Adrenal gland (tissue), 12 donors: Measurements from ENCODE around the gene RNF207. TPM values are rescaled to one million over a fixed set of nuclear protein-coding genes. Genes with fewer than 3 reads are reported as not detected.
A peak's percentile ranks its signal among the peaks of the same experiment; 100 is the strongest.

Experiments
- DNase-seq, 7 donors: peaks; one replicate each; pipeline ENCODE4 v3.0.0-alpha.2; 2019 to 2020
- H3K27ac ChIP-seq, 5 donors: fragments of 200-600 bp; sonication (generic) in 4 of 5; 1 replicate in 3 of 5; 2 replicates in 2 of 5; pipeline versions ENCODE4 v1.5.1 to v1.8.0; 2016 to 2020; ENCODE audit warnings: mild to moderate bottlenecking in 1 of 5
- H3K27me3 ChIP-seq: fragments of 200-600 bp; 2 replicates; pipeline ENCODE4 v1.8.0; 2021
- H3K36me3 ChIP-seq, 2 donors: fragments of 200-600 bp; replicated peaks in 1 of 2; 1 replicate in 1 of 2; 2 replicates in 1 of 2; pipeline versions ENCODE4 v1.5.1 to v1.8.0; 2018 to 2022
- H3K4me1 ChIP-seq, 2 donors: fragments of 200-600 bp; replicated peaks in 1 of 2; 1 replicate in 1 of 2; 2 replicates in 1 of 2; pipeline versions ENCODE4 v1.5.1 to v1.8.0; 2018 to 2021
- H3K4me3 ChIP-seq, 4 donors: fragments of 200-600 bp; sonication (generic) in 3 of 4; one replicate each; pipeline ENCODE4 v1.5.1; 2016 to 2018
- H3K9me3 ChIP-seq, 3 donors: fragments of 200-600 bp; sonication (generic) in 1 of 3; replicated peaks in 1 of 3; 1 replicate in 2 of 3; 2 replicates in 1 of 3; pipeline versions ENCODE4 v1.5.1 to v1.8.0; 2016 to 2021
- POLR2A ChIP-seq, 2 donors: fragments of 450-650 bp; IDR thresholded peaks; one replicate each; pipeline ENCODE4 v1.6.1; 2017; ENCODE audit warnings: antibody characterized with exemption in 2 of 2, mild to moderate bottlenecking in 2 of 2, moderate library complexity in 1 of 2
- WGBS, 4 donors: extraction: QIAGEN DNeasy Blood & Tissue Kit in 2 of 4; methylation state at CpG; one replicate each; pipeline versions ENCODE4 v1.1.5 to v1.1.7; 2013 to 2017; 5-methylcytosine and 5-hydroxymethylcytosine counted together
- intact Hi-C, 2 donors: fragments of 100-400 bp; cut with DNase I; formaldehyde crosslinking; loops; one replicate each; pipeline versions ENCODE4 v1.14.1 to v1.15.0; 2022 to 2023
- polyA plus RNA-seq, 3 donors: library from polyadenylated mRNA; stranded (reverse); fragments of 200-250 nt in 2 of 3; fragments of 350-450 nt in 1 of 3; fragmentation: Illumina TruSeq in 1 of 3; extraction: RNeasy Lipid Tissue Mini Kit (QIAGEN cat#74804) in 1 of 3; gene quantifications; one replicate each; pipeline ENCODE4 v1.2.3, GENCODE V29; 2013 to 2014
- total RNA-seq, 9 donors: library from RNA; depleted of rRNA in 4 of 9; stranded (reverse); fragments of >200 nt in 4 of 9; fragments of 120-200 nt in 1 of 9; fragmentation: NEBNext Ultra II Directional in 1 of 9; extraction: Animal tissue kit (Norgen Biotek cat#: 25700) in 1 of 9; gene quantifications; one replicate each; pipeline versions ENCODE4 v1.1.0 to v1.2.4, GENCODE V29; 2013 to 2023
- TF ChIP-seq, protein P1 (sequence below), 6 experiments: fragments of 450-650 bp in 4 of 6; fragments of 200-600 bp in 2 of 6; sonication (generic) in 1 of 6; IDR thresholded peaks; 1 replicate in 5 of 6; 2 replicates in 1 of 6; pipeline versions ENCODE4 v1.5.1 to v1.8.0; 2016 to 2021; ENCODE audit warnings: antibody characterized with exemption in 6 of 6, mild to moderate bottlenecking in 2 of 6, moderate library complexity in 1 of 6
- donor health status: healthy with polysubstance abuse.
- donor health status: Bipolar disorder and iron deficiency.
- donor health status: DM: yes; HTN: yes; CAD: no.
- donor health status: DM: no; HTN: no; CAD: no.
- donor health status: DM: no; HTN: no; CAD: no.
- donor health status: DM: yes; HTN: yes; CAD: no.

RNF207 gene
- total and polyA plus RNA-seq, 12 donors, result 2.2 to 47.4 (median 11.3) TPM

DNA sequence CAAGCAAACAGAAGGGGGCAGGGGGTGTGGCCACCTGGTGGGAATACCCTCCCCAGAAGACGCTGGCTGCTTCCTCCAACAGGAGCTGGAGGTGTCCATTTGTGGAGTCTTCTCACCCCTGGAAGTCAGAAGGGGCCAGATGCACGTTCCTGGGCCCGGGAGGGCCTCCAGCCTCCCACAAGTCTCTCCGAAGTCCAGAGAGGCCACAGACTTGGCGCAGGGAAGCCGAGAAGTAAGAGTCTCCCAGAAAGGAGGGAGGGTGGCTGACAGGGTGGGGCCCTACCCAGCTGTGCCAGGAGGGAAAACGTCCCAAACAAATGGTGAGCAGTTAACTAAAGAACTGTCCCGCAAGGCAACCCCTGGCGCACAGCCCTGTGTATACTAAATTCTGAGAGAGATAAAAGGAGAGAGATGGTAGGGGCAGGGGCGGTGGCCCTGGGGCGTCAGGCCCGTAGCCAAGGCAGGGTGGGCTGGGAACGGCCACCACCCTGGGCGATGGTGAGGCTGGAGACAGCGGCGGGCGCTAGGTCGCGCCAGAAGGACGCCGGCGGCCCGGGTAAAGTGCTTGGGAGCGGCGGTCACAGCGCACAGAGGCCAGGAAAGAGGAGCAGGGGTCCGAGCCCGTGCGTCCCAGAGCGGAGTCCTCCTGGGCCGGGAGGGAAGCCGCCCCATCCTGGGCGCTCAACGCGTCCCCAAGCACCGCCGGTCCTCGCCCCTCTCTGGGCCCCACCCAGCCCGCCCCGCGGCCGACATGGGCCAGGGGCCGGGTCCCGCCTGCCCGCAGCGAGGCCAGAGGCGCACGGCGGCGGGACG, 27.0 kb upstream of the RNF207 start:
- Histone ChIP-seq H3K36me3 (no peaks in the 10 kb centered on the region), H3K9me3 (no peaks in the 10 kb centered on the region), H3K4me1 (peaks cover 0 to 8% of the 10 kb centered on the region in 2 donors), H3K4me3 (no peak overlapping the region), H3K27ac (no peak overlapping the region), H3K27me3 (peaks cover 41% of the 10 kb centered on the region)
- no peak for DNase-seq
- 0 to 10% (median 4%) methylated on average over 10 to 50 of the region's 51 CpGs for WGBS, 4 donors
- TF ChIP-seq, protein P1, sequence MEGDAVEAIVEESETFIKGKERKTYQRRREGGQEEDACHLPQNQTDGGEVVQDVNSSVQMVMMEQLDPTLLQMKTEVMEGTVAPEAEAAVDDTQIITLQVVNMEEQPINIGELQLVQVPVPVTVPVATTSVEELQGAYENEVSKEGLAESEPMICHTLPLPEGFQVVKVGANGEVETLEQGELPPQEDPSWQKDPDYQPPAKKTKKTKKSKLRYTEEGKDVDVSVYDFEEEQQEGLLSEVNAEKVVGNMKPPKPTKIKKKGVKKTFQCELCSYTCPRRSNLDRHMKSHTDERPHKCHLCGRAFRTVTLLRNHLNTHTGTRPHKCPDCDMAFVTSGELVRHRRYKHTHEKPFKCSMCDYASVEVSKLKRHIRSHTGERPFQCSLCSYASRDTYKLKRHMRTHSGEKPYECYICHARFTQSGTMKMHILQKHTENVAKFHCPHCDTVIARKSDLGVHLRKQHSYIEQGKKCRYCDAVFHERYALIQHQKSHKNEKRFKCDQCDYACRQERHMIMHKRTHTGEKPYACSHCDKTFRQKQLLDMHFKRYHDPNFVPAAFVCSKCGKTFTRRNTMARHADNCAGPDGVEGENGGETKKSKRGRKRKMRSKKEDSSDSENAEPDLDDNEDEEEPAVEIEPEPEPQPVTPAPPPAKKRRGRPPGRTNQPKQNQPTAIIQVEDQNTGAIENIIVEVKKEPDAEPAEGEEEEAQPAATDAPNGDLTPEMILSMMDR (IDR thresholded peaks at IDR 0.05), result no peak
- no peak for TF ChIP-seq POLR2A (IDR thresholded peaks at IDR 0.05)
- intact Hi-C loops, result loop anchor here (10.0 kb wide), 1 partner anchor 124 kb away; no protein-coding TSS in a partner anchor

DNA sequence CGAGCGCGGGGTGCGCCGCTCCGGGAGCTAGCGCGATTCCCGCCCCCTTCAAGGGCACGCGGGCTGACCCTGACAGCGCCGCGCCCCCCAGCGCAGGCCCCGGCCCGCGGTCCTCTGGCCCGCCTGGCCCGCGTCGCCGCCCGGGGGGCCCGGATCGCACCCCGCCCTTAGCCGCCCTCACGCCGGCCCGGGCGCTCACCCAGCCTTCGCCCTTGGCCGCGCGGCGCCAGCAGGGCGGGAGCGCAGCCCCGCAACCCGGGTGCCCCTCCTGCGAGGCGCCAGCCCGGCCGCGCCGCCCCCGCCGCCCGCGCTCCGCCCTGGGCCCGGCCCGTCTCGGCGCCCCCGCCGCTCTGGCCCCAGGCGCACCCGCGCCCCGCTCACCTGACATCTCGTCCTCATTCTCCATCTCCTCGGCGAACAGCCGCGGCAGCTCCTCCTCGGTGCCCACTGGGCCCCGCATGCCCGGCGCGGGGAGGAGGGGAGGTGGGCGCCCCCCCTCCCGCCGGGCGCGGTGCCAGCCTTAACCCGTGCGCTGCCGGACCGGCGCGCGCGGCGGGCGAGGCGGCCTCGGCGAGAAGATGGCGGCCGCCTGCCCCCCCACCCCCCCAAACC, 26.2 kb upstream of the RNF207 start:
- TF ChIP-seq, protein P1 (IDR thresholded peaks at IDR 0.05), result no peak
- TF ChIP-seq POLR2A (IDR thresholded peaks at IDR 0.05), result no peak
- peak overlapping the region in 1 of 5 donors; percentile 41 for H3K27ac ChIP-seq
- 0 to 3% (median 1%) methylated on average over 6 to 86 of the region's 92 CpGs for WGBS, 4 donors
- no peak for DNase-seq
- H3K36me3 ChIP-seq, result no peaks in the 10 kb centered on the region
- H3K4me1 ChIP-seq, result peaks cover 0 to 8% of the 10 kb centered on the region in 2 donors
- intact Hi-C loops, result loop anchor here (10.0 kb wide), 1 partner anchor 125 kb away; no protein-coding TSS in a partner anchor
- H3K4me3 ChIP-seq, result peak overlapping the region in 1 of 4 donors; percentile 26
- H3K27me3 ChIP-seq, result peaks cover 41% of the 10 kb centered on the region
- no peaks in the 10 kb centered on the region for H3K9me3 ChIP-seq

DNA sequence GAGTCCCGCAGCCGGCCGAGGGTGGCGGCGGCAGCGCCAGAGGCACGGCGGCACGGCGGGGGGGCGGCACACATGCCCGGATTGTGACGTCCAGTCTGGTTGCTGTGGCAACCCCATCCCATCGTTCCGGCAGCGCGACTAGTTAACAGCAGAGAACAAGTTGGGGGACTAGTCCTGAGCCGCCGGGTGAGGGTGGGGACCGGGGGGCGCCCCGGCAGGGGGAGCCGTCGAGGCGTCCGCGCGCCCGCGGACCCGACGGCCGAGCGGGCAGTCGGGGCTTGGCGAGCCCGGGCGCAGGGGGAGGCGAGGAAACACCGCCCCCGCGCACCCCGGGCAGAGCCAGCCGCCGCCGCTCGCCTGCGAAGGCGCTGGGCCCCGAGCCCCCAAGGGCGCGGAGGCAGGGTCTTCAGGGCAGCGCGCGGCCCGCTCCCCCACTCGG, 25.6 kb upstream of the RNF207 start, which contains the start of gene CHD5:
CHD5 (minus strand) TSS at position 54 of the 439 bp plus-strand sequence. CDS start 298 bp downstream, outside the sequence.
- intact Hi-C loops, result no loop called here
- peak in 1 of 7 donors; percentile 76 for DNase-seq
- peaks cover 0 to 8% of the 10 kb centered on the region in 2 donors for H3K4me1 ChIP-seq
- TF ChIP-seq, protein P1 (IDR thresholded peaks at IDR 0.05), result peak in 1 of 6 experiments; percentile 6
- TF ChIP-seq POLR2A (IDR thresholded peaks at IDR 0.05), result no peak
- H3K36me3 ChIP-seq, result peaks cover 0 to 3% of the 10 kb centered on the region in 2 donors
- peak within 1 kb of the TSS in 1 of 5 donors; percentile 41 for H3K27ac ChIP-seq
- 1 to 8% (median 2%) methylated on average over 8 to 57 of the region's 57 CpGs; no CpG with 5 or more reads in 1 of the 4 donors for WGBS, 4 donors
- H3K27me3 ChIP-seq, result peaks cover 41% of the 10 kb centered on the region
- H3K4me3 ChIP-seq, result peak within 1 kb of the TSS in 1 of 4 donors; percentile 26
- no peaks in the 10 kb centered on the region for H3K9me3 ChIP-seq

DNA sequence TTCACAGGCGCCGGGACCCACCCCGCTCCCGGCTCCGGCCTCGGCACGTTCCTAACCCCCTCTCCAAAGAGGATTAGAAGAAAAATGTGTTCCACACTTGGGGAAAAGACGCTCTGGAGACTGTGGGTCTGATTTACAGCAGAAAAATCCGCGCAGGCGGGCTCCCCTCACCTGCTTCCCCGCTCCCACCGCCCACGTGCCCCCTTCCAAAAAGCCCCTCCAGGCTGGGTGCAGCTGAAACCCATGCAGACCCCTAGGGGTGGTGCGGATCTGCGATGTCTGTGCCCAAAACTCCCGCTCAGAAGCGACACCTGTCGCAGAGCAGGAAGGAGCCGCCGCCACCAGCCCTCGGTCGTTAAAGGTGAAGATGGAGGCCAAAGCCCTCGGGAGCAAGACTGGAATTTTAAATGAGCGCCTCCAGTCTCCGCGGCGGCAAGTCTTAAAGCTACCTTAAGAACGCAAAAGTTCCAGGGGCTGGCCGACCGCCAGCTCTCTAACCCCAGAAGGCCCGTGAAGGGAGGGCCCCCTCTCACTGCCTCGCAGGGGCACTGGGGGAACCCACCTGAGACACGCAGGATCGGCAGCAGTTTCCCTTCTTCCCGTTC, 25.1 kb upstream of the RNF207 start:
- Histone ChIP-seq H3K27ac (peak overlapping the region in 1 of 5 donors; percentile 41), H3K36me3 (peaks cover 0 to 9% of the 10 kb centered on the region in 2 donors), H3K4me1 (peaks cover 0 to 8% of the 10 kb centered on the region in 2 donors), H3K9me3 (no peaks in the 10 kb centered on the region), H3K27me3 (peaks cover 41% of the 10 kb centered on the region), H3K4me3 (no peak overlapping the region)
- intact Hi-C loops, result no loop called here
- no peak for DNase-seq
- 6 to 12% (median 7%) methylated on average over 22 to 36 of the region's 36 CpGs for WGBS, 4 donors
- TF ChIP-seq, protein P1 (IDR thresholded peaks at IDR 0.05), result no peak
- no peak for TF ChIP-seq POLR2A (IDR thresholded peaks at IDR 0.05)
